GM18867 (cell line): ENCODE results near the gene FAT2.
A peak's percentile ranks its signal among the peaks of the same experiment; 100 is the strongest.
"Not testable (repeated sequence)": the region's sequence is repeated elsewhere in the genome, so short reads cannot be mapped to it uniquely, and the experiment has no call there.

Experiments used
- ATAC-seq: cut with Tn5 transposase; IDR thresholded peaks from one replicate; pipeline ENCODE4 v1.9.1; 2021; ENCODE audit warnings: mild to moderate bottlenecking, moderate library complexity; ENCODE audit not compliant: unreplicated experiment

FAT2 gene

DNA sequence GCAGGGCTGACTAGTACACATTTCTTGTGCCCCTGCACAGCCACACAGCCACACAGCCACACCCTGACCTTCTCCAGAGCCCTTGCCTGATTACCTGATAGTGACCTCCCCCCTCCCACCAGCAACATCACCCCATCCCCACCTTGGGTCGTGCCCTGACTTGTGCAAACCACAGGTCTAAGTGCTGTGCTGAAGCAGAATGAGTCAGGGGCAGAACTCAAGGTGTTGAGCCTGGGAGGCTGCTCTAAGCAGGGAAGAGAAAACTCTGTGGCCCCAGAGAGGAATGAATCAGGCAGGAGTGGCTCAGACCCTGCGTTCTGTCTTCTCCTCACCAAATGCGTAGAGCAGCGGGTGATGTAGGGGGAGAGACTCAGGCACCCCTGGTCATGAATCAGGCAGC lies 24.3 kb upstream of the FAT2 start:
- peak; percentile 35 for ATAC-seq

DNA sequence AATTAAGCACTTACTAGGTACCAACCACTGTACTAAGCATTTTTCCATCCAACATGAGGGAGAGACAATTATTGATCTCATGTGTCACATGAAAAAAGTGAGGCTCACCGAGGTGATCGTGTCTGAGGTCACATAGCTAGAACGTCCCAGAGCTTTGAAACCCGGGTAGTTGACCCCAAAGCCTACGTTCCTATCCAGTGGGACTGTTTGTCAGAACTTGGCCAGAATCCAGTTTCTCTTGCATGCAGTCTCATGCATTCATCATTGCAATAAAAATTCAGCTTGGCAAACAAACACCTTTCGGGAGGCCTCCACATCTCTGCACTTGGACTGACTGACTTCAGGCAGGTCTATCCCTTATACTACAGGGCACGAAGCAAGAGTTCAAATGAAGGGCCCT lies 23.4 kb upstream of the FAT2 start:
- ATAC-seq: no peak

DNA sequence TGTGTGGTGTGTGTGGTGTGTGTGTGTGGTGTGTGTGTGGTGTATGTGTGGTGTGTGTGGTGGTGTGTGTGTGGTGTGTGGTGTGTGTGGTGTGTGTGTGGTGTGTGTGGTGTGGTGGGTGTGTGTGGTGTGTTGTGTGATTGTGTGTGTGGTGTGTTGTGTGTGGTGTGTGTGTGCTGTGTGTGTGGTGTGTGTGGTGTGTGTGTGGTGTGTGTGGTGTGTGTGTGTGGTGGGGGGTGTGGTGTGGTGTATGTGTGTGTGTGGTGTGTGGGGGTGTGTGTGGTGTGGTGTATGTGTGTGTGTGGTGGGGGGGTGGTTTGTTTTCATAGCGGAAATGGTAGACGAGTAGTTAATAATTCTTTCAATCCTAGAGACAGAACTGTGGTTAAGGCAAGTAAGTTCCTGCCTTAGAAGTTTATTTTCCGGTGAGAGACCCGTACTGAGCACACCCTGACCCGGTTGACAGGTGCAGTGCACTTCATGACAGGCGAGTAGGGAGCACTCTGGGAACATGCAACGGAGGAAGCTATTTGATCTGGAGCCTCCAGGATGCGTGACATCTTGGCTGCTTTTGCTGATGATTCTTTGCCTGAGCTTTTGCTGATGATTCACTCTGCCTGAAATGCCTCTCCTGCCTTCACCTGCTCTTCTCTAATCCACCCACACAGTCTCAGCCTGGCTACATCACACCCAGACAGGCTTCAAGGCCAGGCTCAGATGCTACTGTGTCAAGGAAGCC lies 21.7 kb upstream of the FAT2 start:
- peak; percentile 62 for ATAC-seq

DNA sequence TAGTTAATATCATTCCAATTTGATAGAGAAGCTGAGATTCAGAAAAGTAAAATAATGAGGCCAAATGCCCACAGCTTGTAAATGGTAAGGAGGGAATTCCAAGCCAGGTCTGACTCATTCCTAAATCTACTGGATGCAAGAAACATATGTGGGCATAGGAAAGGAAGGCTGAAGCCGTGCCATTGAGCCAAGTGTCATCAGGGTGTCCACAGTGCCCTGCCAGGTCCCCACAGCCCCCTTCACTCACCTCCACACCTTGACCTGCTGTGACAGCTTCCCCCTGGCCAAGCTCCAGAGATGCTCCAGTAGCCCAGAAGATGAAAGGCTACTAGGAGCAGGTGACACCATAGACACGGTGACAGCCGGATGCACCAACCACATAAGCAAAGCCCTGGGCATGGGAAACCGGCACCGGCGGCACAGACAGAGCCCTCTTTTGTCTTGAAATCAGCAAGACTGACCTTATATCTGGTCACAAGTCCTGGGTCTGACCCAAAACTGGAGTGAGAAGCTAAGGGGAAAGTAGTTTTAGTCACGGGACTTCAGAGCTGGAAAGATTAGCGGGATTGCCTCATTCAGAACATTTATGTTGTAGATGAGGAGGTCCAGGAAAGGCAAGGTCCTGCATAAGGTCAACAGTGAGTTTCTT lies 20.1 kb upstream of the FAT2 start:
- ATAC-seq: no peak

DNA sequence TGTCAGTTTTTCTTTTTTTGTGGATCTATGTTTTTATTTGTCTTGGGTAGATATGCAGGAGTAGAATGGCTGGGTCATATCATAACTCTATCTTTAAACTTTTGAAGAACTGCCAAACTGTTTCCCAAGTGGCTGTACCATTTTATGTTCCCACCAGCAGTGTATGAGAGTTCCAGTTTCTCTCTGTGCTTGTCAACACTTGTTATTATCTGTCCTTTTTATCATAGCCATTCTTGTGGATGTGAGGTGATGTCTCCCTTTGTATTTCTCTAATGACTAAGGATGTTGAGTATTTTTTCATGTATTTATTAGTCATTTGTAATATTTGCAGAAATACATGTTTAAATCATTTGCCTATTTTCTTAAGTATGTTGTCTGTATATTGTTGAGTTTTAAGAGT lies 17.4 kb upstream of the FAT2 start:
- no peak for ATAC-seq

DNA sequence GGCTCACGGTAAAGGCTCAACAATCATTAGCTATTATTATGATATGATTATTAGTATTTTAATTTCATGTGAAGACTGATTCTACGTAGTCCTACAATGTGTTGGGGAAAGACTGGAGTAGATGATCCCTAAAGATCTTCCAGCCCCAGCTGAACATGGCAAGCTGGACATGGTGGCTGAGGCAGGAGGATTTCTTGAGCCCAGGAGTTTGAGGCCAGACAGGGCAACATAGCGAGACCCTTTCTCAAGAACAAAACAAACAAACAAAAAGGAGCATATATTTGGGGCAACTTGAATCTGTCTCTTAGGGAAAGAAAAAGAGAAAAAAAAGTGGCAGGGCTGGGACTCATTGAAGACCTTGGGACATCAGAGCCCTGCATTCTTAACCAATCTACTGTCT lies 16.2 kb upstream of the FAT2 start:
- no peak for ATAC-seq

DNA sequence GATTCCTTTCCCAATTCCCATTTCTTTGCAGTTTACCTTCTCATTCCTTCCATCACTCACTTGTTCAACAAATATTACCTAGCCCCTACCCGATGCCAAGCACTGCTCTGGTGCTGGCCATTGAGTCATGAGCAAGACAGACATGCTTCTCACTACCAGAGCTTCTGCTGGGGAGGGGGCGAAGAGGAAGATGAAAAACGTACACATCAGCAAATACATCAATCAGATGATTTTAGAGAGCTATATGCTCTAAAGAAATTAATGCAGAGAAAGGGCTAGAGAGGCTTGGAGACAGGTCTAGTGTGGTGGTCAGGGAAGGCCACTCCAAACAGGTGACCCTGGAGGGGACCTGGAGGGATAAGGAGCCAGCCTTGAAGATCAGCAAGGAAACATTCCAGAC lies 14.4 kb upstream of the FAT2 start:
- ATAC-seq: no peak

DNA sequence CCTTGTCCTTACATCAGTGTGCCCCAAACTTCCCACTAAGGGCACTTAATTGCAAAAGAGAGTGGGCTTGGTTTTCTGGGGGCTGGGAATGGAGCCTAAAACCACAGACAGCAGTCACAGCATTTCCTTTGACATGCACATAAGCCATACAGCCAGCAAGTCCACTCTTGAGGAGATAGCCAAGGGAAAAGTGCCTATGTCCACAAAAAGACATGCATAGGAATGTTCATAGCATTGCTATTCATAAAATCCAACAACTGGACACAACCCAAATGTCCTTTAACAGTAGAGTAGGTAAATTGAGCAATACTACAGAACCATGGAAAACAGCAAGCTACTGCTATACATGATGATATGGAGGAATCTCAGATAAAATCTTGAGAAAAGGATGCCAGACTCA lies 11.7 kb upstream of the FAT2 start:
- ATAC-seq: no peak

DNA sequence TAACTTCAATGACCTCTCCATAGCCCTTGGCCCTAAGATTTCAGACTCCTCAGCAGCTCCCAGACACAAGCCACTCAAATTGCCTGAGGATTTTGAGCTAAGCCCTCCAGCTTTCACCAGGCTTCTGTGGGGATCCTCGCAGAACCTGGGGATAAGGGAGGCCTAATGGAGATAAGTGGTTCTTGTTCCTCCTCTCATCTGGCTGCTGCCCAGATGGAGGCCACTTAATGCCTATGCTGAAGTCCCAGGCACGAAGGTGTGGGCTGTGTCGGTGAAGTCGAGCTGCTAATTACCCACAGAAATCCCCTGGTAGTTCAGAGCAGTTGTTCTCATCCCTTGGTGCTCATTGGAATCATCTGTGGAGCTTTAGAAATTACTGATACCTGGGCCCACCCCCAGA lies 10.3 kb upstream of the FAT2 start:
- no peak for ATAC-seq

DNA sequence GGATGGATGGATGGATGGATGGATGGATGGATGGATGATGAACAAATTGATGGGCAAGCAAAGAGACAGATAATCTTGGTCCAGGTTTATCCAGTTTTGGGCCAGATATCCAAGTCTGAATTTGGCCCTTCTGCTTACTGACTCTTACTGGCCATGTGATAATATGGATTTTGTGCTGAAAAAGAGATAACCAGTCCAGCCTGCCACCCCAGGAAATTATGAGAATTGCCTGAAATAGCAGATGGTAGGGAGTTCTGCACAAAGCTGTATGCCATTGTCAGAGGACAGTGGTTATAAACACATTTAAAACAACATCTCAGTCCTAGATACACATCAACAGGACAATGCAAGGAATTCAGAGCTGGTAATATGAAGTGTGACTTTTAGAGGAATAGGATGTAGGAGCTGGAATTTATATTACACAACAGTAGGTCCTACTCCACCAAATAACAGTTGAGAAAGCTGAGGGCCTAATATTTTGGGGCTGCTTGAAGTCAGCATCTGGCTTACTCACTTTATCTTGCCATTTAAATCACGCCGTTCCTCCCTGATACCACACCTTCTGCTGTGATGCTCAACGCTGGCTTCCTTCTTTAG lies 9.0 kb upstream of the FAT2 start:
- ATAC-seq: no peak

DNA sequence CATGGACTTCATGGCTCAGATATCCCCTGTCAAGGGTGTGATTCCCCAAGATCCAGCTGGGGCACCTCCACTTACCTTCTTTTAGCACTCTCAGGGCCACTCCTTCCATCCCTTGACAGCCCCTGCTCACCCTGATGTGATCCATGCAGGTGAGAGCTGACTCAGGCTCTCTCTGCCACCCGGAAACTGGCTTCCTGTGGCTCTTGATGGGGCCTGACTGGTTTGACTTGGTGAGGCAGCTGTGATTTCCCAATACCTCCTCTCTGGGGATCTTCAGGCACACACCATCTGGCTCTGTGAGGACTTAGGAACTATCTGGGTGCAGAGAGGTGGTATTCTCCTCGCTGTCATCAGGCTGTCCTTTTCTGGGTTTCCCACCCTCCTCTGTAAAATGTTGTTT lies 7.9 kb upstream of the FAT2 start:
- ATAC-seq: no peak

DNA sequence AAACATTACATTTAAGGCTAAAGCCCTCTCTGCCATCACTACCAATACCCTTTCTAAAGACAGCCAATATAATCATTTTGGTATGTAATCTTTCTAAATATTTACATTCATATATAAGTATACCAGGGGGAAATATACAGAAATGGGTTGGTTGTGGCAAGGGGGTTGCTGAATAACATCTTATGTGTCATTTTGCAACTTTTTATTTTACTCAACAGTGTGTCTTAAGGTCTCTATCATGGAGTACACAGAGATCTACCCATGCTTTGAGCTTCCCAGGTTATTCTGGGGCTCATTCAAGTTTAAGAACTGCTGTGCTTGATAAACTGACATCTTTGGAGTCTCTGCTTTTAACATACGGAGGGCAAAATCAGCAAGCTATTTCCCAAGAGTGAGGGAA lies 7.4 kb upstream of the FAT2 start:
- ATAC-seq: no peak

DNA sequence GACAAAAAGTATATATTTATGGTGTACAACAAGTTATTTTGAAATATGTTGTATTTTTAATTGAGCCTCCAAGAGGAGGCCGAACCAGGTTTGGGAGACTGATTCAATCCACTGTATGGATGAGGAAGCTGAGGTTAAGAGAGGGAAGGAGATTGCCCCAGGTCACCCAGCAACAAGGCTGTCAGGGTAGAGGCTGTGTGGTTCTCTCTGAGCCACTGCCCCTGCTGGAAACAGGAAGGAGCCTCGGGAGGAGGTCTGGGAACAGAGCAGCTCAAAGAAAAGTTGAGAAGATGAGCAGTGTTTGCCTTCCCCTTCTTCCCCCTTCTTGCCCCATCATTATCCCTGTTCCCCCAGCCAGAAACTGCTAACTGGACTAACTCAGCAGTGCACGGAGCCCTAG lies 6.6 kb upstream of the FAT2 start:
- ATAC-seq: no peak

DNA sequence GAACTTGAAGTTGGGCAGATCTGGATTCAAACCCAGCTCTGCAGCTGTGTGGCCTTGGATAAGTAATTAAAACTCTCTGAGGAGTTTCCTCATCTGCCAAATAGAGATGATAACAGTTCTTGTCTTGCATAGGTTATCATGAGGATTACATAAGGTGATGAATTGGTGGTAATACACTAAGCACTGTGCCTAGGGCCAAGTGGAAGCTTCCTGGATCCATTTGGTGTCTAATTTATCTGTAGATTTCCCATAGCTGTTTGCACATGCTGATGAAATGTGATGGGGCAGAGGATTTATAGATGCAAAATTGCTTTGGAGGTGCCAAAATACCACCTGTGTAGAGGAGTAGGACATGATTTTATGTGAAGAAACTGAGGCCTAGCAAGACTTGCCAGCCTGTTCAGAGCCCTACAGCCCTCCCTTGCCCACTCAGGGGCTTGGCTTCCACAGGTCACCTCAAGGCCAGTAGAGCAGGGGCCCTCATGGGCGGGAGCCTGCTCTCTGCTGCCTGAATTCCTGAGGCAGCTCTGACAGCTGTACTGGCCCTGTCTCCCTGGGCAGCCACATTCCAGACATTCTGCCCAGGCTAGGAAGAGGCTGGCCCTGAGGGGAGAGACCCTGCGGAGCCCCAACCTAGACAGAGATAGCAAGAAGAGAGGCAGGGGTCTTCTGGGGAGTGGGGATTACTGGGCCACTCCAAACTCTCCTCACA lies 5.9 kb upstream of the FAT2 start:
- no peak for ATAC-seq

DNA sequence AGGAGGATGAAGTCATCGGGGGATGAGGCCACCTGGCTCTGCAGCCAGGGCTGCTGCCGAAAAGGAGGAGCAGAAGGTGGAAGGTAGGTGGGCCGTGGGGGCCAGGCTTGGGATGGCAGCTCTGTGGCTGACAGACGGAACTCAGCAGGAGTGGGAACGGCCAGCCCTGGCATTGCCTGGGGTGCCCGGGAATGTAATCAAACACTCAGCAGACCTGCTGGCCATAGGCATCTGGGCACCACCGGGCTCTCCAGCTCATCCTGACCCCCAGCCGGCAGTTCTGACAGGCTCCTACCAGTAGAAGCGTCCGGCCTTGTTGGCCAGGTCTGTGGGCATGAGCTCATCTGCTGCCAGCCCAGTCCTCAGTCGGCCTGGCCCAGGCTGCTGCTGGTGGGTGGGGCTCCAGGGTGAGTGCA lies 4.3 kb upstream of the FAT2 start:
- ATAC-seq: no peak

DNA sequence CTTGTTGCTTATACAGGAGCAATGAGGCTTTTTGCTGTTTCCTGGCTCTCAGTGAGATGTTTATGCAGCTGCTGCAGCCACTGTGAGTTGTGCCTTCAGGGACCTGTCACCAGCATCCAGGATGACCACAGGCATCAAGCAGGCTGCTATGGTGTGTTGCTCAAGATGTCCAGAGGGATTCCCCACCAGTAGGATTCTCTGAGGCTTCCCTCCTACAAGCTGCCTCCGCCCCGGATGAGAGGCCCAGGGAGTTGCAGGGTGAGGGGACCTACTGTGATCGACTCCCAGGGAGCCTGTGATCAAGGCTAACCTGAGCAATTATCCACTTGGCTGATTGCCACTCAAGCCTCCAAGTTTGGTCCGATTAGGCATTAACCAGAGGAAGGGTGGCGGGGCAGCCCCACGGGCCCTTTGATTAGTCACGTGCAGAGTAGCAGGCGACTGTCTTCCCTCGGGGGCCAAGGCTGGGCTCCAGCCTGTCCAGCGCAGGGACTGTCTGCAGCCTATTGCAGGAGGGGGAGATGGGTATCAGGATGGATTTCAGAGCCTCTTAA lies 1.8 kb upstream of the FAT2 start:
- peak; percentile 59 for ATAC-seq

DNA sequence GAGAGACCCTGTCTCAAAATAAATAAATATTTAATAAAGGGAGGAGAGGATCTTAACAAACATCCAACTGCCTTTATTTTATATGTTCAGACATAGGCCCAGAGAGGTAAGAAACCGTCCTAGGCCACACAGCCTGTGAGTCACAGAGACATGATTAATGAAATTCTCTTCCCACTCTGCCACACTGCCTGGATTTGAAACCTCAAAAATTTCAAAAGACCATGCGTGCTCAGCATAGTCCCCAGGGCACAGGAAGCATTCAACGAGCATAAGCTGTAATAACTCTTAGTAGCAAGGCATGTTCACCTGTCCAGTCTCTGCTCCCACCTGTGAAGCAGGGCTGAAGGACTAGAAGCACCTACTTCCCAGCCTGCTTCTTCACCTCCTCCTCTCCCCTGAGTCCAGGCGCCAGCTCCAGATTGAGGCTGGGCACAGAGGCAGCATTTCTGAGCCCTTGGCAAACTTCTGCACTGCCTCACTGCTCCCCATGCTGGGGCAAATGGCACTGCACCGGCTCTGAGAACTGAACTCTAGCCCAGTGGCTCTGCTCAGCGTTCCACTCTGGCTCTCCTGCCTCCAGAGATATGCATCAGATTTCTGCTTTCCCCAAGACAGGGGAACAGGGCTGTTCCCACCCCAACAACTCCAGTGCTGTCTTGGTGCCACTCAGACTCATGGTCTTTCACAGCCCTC lies 1.1 kb downstream of the FAT2 start:
- no peak for ATAC-seq

DNA sequence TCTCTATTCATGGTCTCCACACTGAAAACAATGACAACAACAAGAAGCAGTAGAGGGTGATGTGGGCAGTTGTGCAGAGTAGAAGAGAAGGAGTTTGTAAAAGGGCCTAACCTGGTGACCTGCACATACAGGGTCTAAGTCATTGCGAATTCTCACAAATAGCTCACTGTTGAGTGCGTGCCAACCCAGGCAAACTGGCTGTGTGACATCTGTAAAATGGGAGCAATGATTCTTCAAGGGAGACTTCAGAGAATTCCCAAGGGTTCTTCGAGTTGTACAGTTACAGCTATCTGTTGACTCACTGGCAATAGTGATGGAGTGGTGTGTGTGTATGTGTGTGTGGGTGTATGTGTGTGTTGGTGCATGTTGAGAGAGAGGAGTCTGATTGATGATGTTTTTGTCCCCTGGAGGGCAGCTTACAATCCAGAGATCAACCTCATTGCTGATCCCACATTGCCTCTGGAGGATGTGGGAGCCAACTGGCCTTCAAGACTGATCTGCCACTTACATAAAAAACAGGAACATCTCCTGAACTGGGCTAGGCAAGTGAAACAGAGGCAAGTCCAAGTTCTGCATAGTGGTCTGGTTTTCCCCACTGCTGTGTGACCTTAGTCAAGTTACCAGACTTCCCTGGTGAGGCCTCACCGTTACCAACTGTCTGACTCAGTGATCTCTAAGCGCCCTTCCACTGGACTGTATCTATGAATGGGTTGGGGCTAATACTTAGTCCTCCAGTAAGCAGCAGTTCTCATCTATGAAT lies 3.2 kb downstream of the FAT2 start:
- ATAC-seq: no peak

DNA sequence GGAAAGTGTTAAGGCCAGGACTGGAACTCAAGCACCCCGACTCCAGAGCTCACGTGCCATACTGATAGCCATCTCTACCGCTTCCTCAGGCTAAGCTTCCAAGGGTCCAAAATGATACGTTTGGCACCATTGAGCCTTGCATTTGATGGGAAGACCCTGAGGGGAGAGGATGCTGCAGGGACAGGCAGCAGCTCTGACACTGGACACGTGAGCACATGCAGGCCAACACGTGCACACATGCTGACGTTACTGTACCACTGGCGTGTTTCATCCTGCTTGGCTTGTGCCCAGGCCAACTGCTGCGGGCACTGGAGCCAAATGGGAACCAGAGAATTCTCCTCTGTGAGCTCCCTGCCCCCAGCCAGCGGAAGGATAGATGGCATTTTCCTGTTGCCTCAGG lies 5.2 kb downstream of the FAT2 start:
- no peak for ATAC-seq

DNA sequence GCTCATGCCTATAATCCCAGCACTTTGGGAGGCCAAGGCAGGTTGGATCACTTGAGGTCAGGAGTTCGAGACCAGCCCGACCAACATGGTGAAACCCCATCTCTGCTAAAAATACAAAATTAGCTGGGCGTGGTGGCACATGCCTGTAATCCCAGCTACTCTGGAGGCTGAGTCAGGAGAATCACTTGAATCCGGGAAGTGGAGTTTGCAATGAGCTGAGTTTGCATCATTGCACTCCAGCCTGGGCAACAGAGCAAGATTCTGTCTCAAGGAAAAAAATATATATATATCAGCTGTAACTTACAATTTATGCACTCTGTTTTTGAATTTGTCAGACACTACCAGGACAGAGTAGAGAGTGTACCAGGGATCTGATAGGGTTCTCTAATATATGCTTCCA lies 5.8 kb downstream of the FAT2 start:
- not testable (repeated sequence) for ATAC-seq
